Ectodermal cell (in vitro differentiated cells): ENCODE results near the gene KLF14.

Source experiments
- H3K27ac ChIP-seq: 2 replicates; pipeline ENCODE4 v1.7.0; 2013; ENCODE audit warnings: mild to moderate bottlenecking, low read depth, low read length; ENCODE audit not compliant: insufficient read depth, poor library complexity, severe bottlenecking
- H3K27me3 ChIP-seq: 2 replicates; pipeline ENCODE4 v1.7.0; 2013; ENCODE audit warnings: mild to moderate bottlenecking, low read length; ENCODE audit not compliant: insufficient read depth, control insufficient read depth, poor library complexity, severe bottlenecking
- H3K36me3 ChIP-seq: one replicate; pipeline ENCODE4 v1.7.0; 2013; ENCODE audit warnings: low read length; ENCODE audit not compliant: control insufficient read depth, insufficient read depth
- H3K4me1 ChIP-seq: one replicate; pipeline ENCODE4 v1.7.0; 2013; ENCODE audit warnings: low read length; ENCODE audit not compliant: control insufficient read depth, insufficient read depth
- H3K4me3 ChIP-seq: 2 replicates; pipeline ENCODE4 v1.7.0; 2013; ENCODE audit warnings: low read depth, low read length, control low read depth; ENCODE audit not compliant: insufficient read depth
- H3K9me3 ChIP-seq: 2 replicates; pipeline ENCODE4 v1.7.0; 2013; ENCODE audit warnings: mild to moderate bottlenecking, low read length, moderate library complexity; ENCODE audit not compliant: control insufficient read depth
- WGBS, 2 experiments: methylation state at CpG; one replicate each; pipeline ENCODE4 v1.1.7; 2013; ENCODE audit warnings: missing lambda C conversion rate in 2 of 2; 5-methylcytosine and 5-hydroxymethylcytosine counted together

Gene KLF14

DNA sequence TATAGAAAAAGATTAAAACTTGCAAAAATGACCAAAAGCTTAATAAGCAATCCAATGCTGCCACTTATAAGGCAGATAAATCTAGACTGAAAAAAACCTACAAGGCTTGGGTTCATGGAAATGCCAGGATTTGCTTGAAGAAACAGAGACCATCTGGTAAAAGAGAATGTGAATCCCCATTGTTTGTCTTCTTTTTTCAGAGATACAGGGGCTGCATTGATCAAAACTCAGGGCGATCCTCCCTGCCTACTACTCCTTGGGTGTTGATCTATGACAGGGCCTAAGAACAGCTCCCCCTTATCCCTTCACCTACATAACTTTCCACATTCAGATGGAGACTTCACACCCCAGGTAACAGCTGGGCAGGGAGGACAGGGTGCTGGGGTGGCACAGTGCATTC is 44.3 kb downstream of the KLF14 start:
- no peaks in the 10 kb centered on the region for H3K36me3 ChIP-seq
- no peaks in the 10 kb centered on the region for H3K4me1 ChIP-seq
- 94 to 100% methylated on average over 1 of the region's 1 CpG for WGBS, 2 experiments
- H3K4me3 ChIP-seq, result no peak overlapping the region
- H3K27ac ChIP-seq, result no peak overlapping the region
- H3K9me3 ChIP-seq, result no peaks in the 10 kb centered on the region
- H3K27me3 ChIP-seq, result no peaks in the 10 kb centered on the region

DNA sequence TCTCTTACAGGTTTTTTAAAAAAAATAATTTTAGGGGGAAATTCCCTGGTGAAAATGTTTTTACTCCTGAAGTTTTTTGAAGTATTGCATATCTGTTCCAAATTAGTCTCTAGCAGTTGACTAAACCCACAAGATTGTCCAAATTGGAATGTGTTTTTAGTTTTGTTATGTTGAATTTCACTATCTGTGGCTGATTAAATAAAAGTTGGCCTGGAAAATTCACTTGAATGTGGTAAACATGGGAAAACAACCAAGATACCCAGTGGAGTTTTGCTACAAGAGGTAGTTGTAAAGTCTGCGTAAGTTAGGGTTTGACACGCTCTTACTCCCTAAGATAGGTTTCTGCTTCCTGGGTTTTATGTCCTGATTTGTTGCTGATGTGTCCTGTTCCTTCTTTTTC is 51.0 kb downstream of the KLF14 start:
- H3K4me1 ChIP-seq, result no peaks in the 10 kb centered on the region
- H3K4me3 ChIP-seq, result no peak overlapping the region
- WGBS, 2 experiments, result 92 to 99% methylated on average over 2 of the region's 2 CpGs
- no peaks in the 10 kb centered on the region for H3K27me3 ChIP-seq
- no peaks in the 10 kb centered on the region for H3K9me3 ChIP-seq
- H3K36me3 ChIP-seq, result no peaks in the 10 kb centered on the region
- no peak overlapping the region for H3K27ac ChIP-seq
